ENCODE results near the gene PLEKHA8. TPM values are rescaled to one million over a fixed set of nuclear protein-coding genes. Genes with fewer than 3 reads are reported as not detected.

PLEKHA8 gene
- total RNA-seq, 1 donor from 2014 or later, result 57.9 TPM

DNA sequence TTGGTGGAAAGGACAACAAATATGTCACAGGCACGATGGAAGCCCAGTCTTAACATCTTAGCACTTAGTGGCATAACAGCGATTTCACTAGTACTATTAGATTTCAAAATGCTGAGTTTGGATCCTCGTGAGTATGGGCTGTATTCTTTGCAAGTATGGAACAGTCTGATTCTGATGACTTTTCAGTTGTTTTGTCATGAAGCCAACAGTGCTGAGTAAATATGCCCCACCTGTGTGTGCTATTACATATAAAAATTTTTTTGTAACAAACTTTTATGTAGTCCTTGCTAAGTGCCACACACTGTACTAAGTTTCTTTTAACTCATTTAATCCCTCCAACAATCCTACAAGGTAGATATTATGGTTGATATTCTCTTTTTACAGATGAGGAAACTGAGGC lies 137.4 kb downstream of the PLEKHA8 start:
- Mint-ChIP-seq H3K27ac (ENCODE audit: unreplicated experiment) (peak overlapping the region; percentile 19), H3K4me1 (ENCODE audit: low read depth, unreplicated experiment) (peaks cover 69% of the 10 kb centered on the region), H3K4me3 (ENCODE audit: unreplicated experiment) (no peak overlapping the region), H3K27me3 (ENCODE audit: unreplicated experiment) (peaks cover 2% of the 10 kb centered on the region), H3K9me3 (ENCODE audit: unreplicated experiment) (peaks cover 2% of the 10 kb centered on the region), H3K36me3 (ENCODE audit: unreplicated experiment) (no peaks in the 10 kb centered on the region)
- TF ChIP-seq, protein P1, sequence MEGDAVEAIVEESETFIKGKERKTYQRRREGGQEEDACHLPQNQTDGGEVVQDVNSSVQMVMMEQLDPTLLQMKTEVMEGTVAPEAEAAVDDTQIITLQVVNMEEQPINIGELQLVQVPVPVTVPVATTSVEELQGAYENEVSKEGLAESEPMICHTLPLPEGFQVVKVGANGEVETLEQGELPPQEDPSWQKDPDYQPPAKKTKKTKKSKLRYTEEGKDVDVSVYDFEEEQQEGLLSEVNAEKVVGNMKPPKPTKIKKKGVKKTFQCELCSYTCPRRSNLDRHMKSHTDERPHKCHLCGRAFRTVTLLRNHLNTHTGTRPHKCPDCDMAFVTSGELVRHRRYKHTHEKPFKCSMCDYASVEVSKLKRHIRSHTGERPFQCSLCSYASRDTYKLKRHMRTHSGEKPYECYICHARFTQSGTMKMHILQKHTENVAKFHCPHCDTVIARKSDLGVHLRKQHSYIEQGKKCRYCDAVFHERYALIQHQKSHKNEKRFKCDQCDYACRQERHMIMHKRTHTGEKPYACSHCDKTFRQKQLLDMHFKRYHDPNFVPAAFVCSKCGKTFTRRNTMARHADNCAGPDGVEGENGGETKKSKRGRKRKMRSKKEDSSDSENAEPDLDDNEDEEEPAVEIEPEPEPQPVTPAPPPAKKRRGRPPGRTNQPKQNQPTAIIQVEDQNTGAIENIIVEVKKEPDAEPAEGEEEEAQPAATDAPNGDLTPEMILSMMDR (IDR thresholded peaks at IDR 0.05; ENCODE audit: partially characterized antibody, unreplicated experiment), result no peak
- no peak for DNase-seq

DNA sequence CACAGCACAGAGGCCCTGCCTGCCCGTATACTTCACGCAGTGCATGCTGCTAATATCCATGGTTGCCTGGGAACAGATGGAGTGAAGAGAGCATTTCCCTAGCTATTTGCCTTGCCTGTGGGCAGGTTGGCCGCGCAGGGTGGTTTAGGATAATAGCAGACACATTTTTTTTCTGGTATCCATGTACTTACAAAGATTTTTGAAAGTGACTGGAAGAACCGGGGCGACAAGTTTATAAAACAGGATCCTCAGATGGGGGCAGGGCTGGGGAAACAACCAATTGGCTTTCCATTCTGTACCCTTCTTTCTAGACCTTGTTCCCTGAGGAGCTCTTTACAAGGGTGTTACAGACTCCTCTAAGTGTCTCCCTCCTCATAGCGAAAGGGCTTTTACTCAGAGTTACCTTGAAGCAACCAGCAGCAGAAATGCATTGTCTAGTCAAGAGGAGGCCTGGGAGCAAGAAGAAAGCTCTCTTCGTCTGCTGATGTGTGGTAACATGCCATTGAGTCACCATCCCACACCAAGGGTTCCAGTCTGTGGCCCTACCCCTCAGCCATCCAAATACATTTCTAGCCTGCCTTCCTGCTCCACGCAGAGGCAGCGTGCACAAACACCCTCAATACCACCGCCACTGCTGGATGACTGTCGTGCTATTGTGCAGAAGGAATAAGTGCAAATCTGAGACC lies 138.1 kb downstream of the PLEKHA8 start:
- no peak for DNase-seq
- Mint-ChIP-seq H3K4me1 (ENCODE audit: low read depth, unreplicated experiment) (peaks cover 67% of the 10 kb centered on the region), H3K27ac (ENCODE audit: unreplicated experiment) (peak overlapping the region; percentile 60), H3K9me3 (ENCODE audit: unreplicated experiment) (peaks cover 5% of the 10 kb centered on the region), H3K27me3 (ENCODE audit: unreplicated experiment) (peaks cover 2% of the 10 kb centered on the region), H3K36me3 (ENCODE audit: unreplicated experiment) (no peaks in the 10 kb centered on the region), H3K4me3 (ENCODE audit: unreplicated experiment) (no peak overlapping the region)
- TF ChIP-seq, protein P1 (IDR thresholded peaks at IDR 0.05; ENCODE audit: partially characterized antibody, unreplicated experiment), result no peak

DNA sequence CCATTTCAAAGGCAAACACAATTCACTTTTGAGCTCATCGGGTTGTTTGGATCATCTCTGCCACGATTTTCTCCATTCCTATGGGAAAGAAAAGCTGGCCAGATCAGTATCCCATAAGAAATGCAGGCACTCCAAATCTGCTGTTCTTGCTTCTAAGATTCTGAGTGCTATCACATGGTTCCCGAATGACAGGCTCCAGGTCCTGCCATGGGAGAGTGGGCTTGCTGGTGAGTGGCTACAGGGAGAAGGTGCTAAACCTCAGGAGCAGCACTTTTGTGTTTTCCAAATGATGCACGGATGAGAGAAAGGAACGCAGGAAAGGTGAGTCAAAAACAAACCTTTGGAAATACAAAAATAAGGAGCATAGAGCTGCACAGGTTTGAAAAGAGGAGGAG lies 138.6 kb downstream of the PLEKHA8 start:
- no peak for DNase-seq
- peaks cover 66% of the 10 kb centered on the region for H3K4me1 Mint-ChIP-seq (ENCODE audit: low read depth, unreplicated experiment)
- peaks cover 2% of the 10 kb centered on the region for H3K27me3 Mint-ChIP-seq (ENCODE audit: unreplicated experiment)
- peak overlapping the region; percentile 63 for H3K4me3 Mint-ChIP-seq (ENCODE audit: unreplicated experiment)
- peak overlapping the region; percentile 60 for H3K27ac Mint-ChIP-seq (ENCODE audit: unreplicated experiment)
- TF ChIP-seq, protein P1 (IDR thresholded peaks at IDR 0.05; ENCODE audit: partially characterized antibody, unreplicated experiment), result no peak
- H3K36me3 Mint-ChIP-seq (ENCODE audit: unreplicated experiment), result no peaks in the 10 kb centered on the region
- H3K9me3 Mint-ChIP-seq (ENCODE audit: unreplicated experiment), result peaks cover 5% of the 10 kb centered on the region

DNA sequence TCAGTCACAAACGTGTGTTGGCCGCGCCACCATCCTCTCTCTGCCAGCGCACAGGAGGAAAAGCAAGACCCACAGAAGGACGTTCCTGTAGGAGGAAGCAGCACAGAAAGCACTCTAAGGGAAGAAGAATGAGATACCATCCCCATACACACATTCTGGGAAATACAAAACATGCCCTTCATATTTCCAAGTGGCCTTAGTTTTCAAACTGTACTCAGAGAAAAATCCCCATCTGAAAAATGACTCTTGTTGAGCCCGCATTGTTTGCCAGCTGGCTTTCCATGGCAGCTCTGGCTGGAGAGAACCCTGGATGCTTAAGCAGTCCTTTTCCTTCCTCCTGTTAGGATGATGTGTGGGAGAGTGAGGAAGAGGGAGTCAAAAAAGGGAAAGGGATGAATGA lies 139.7 kb downstream of the PLEKHA8 start:
- peaks cover 3% of the 10 kb centered on the region for H3K9me3 Mint-ChIP-seq (ENCODE audit: unreplicated experiment)
- no peak overlapping the region for H3K27ac Mint-ChIP-seq (ENCODE audit: unreplicated experiment)
- H3K4me3 Mint-ChIP-seq (ENCODE audit: unreplicated experiment), result peak overlapping the region; percentile 37
- H3K27me3 Mint-ChIP-seq (ENCODE audit: unreplicated experiment), result no peaks in the 10 kb centered on the region
- no peak for DNase-seq
- TF ChIP-seq, protein P1 (IDR thresholded peaks at IDR 0.05; ENCODE audit: partially characterized antibody, unreplicated experiment), result no peak
- peaks cover 66% of the 10 kb centered on the region for H3K4me1 Mint-ChIP-seq (ENCODE audit: low read depth, unreplicated experiment)
- H3K36me3 Mint-ChIP-seq (ENCODE audit: unreplicated experiment), result no peaks in the 10 kb centered on the region

DNA sequence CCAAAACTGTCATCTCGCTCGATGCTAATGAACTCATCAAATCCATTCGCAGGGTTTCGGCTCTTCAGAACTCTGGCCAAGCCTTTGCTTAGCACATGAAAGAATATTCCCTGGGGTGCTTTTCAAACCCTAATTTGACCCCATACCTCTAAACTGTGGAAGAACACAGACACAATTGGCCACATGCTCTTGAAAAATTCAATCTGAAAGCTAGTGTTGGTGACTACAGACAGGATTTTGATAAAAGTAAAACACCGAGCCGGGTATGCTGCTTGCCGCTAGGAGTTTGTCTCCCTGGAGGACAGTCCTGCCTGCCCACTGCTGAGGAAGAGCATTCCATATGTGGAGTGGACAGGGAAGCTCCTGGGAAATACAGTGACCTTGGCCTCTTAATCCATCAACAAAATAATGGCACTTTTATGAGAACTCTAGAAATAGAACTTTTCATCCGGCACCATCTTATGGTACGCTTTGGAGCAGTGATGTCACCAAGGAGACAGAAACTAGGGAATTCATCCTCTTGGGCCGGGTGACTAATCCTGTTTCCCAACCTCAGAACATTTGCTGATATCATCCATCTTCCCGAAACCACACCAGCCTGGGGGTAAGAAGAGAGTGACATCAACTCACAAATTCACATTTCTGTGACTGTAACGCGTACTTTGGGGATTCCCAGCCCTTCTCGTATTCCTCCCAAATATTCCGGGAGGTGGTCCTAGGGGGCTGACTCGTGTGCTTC lies 140.8 kb downstream of the PLEKHA8 start:
- Mint-ChIP-seq H3K27me3 (ENCODE audit: unreplicated experiment) (peaks cover 1% of the 10 kb centered on the region), H3K27ac (ENCODE audit: unreplicated experiment) (peak overlapping the region; percentile 2), H3K9me3 (ENCODE audit: unreplicated experiment) (peaks cover 3% of the 10 kb centered on the region), H3K36me3 (ENCODE audit: unreplicated experiment) (no peaks in the 10 kb centered on the region), H3K4me3 (ENCODE audit: unreplicated experiment) (peak overlapping the region; percentile 17), H3K4me1 (ENCODE audit: low read depth, unreplicated experiment) (peaks cover 61% of the 10 kb centered on the region)
- no peak for DNase-seq
- TF ChIP-seq, protein P1 (IDR thresholded peaks at IDR 0.05; ENCODE audit: partially characterized antibody, unreplicated experiment), result no peak

Data from glutamatergic neuron (in vitro differentiated cells).